Measurements from ENCODE around the gene OR51L1.
"Not testable (repeated sequence)": the region's sequence is repeated elsewhere in the genome, so short reads cannot be mapped to it uniquely, and the experiment has no call there.

OR51L1 gene

GRCh38 chr11:4994551-4994950 lies at the start of gene OR51L1:
Gene OR51L1 (plus strand): TSS chr11:4994851. CDS start chr11:4998983, 4,132 bp downstream.
- H3K4me3 ChIP-seq (ENCODE audit: control insufficient read depth, low read depth, low read length) = no peak within 1 kb of the TSS
- DNase-seq (ENCODE audit: low read depth) = no peak
- TF ChIP-seq CTCF (conservative IDR thresholded peaks at IDR 0.05; ENCODE audit: control insufficient read depth, insufficient read depth, low read depth, low read length) = no peak

- no peak within 1 kb of the TSS for H3K4me3 ChIP-seq (ENCODE audit: control insufficient read depth, low read depth, low read length)
- TF ChIP-seq CTCF (conservative IDR thresholded peaks at IDR 0.05; ENCODE audit: control insufficient read depth, insufficient read depth, low read depth, low read length) = no peak
- no peak for DNase-seq (ENCODE audit: low read depth)
Observed at GRCh38 chr11:4947505-4947904, 47.1 kb upstream of the OR51L1 start, which contains the start of gene OR51A4. Gene OR51A4 (minus strand): TSS chr11:4947605. CDS start chr11:4947100, 505 bp downstream.

- DNase-seq (ENCODE audit: low read depth); H3K4me3 ChIP-seq (ENCODE audit: control insufficient read depth, low read depth, low read length): not testable (repeated sequence)
Observed at GRCh38 chr11:4955613-4956012, 39.0 kb upstream of the OR51L1 start, which contains the start of gene OR51A2. Gene OR51A2 (minus strand): TSS chr11:4955713. CDS start chr11:4955713, 0 bp downstream.

DNA sequence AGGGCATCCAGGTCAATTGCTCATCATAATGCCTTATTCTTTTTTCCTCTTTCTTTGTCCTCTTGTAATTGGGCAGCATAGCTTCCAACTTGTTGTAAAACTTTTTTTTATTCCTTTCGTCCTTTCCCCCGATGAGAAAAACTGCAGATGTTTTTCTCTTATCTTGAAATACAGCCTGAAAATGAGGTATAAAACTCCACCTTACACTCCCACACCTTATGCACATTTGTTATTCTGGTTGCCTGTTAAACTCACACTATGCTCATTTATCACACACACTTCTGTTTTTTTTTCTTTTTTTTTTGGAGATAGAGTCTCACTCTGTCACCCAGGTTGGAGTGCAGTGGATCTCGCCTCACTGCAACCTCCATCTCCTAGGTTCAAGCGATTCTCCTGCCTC lies 37.3 kb upstream of the OR51L1 start:
- TF ChIP-seq CTCF (conservative IDR thresholded peaks at IDR 0.05; ENCODE audit: control insufficient read depth, insufficient read depth, low read depth, low read length) = no peak
- H3K4me3 ChIP-seq (ENCODE audit: control insufficient read depth, low read depth, low read length) = no peak overlapping the region
- no peak for DNase-seq (ENCODE audit: low read depth)

DNA sequence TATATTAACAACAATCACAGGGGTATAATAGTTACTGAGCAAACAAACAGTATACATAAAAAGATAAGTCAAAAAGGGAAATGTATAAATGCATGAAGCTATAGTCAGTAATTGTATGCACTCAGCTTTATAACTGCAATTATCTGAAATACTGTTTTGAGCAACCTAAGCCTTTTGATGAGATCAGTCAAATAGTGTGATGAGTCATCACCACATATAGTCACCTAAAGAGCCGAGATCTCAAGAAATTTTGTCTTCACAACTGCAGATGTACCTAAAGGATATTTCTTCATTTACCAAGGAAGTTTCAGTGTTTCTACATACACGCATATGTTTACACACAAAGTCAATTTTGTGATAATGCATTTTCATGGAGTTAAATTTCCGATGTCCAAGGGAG lies 33.8 kb upstream of the OR51L1 start:
- peak; percentile 1 for DNase-seq (ENCODE audit: low read depth)
- no peak for TF ChIP-seq CTCF (conservative IDR thresholded peaks at IDR 0.05; ENCODE audit: control insufficient read depth, insufficient read depth, low read depth, low read length)
- no peak overlapping the region for H3K4me3 ChIP-seq (ENCODE audit: control insufficient read depth, low read depth, low read length)

DNA sequence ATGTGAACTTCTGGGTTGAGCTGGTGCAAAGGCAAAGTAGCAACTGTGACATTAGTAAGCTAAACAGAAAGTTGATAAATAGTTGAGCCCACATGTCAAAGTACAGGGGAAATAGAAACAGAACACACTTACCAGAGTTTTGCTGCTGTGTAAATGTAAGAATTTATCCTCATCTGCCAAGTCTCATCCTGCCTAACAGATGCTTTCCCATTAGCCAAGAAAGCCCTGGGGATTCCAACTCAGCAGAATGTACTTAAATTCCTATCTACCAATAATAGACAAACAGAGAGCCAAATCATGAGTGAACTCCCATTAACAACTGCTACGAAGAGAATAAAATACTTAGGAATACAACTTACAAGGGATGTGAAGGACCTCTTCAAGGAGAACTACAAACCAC lies 31.8 kb upstream of the OR51L1 start:
- no peak for DNase-seq (ENCODE audit: low read depth)
- TF ChIP-seq CTCF (conservative IDR thresholded peaks at IDR 0.05; ENCODE audit: control insufficient read depth, insufficient read depth, low read depth, low read length) = no peak
- no peak overlapping the region for H3K4me3 ChIP-seq (ENCODE audit: control insufficient read depth, low read depth, low read length)

GRCh38 chr11:4975436-4975835 lies 19.2 kb upstream of the OR51L1 start:
- DNase-seq (ENCODE audit: low read depth) = no peak
- TF ChIP-seq CTCF (conservative IDR thresholded peaks at IDR 0.05; ENCODE audit: control insufficient read depth, insufficient read depth, low read depth, low read length) = no peak
- H3K4me3 ChIP-seq (ENCODE audit: control insufficient read depth, low read depth, low read length) = no peak overlapping the region
